IMR-90 (cell line): Measurements from ENCODE around the gene ERG. TPM values are rescaled to one million over a fixed set of nuclear protein-coding genes. Genes with fewer than 3 reads are reported as not detected.

Experiments used
- ATAC-seq: fragments of 200-7000 bp; cut with Tn5 transposase; 2 replicates; pipeline ENCODE4 v1.9.1; 2020; ENCODE audit warnings: low read depth, mild to moderate bottlenecking, moderate library complexity
- BruUV-seq: library from RNA; stranded (reverse); fragments of 400-500 nt; replicated peaks from 2 replicates; lab custom pipeline; 2021; lab: Mats Ljungman, UMichigan
- CTCF ChIA-PET: fragments of 300-600 bp; formaldehyde crosslinking; extraction: SDS; loops from one replicate; lab custom pipeline; 2021; ENCODE audit warnings: antibody characterized with exemption; lab: Yijun Ruan, JAX
- POLR2A ChIA-PET: fragments of 300-600 bp; sonication (Branson Sonifier 250); formaldehyde crosslinking; loops from one replicate; lab custom pipeline; 2022; ENCODE audit warnings: antibody characterized with exemption; ENCODE audit not compliant: unreplicated experiment; lab: Charles Lee
- DNase-seq: peaks from one replicate; pipeline ENCODE4 v3.0.0; 2013
- H2AFZ ChIP-seq: replicated peaks from 2 replicates; pipeline ENCODE3; 2013; ENCODE audit warnings: low read length, mild to moderate bottlenecking; ENCODE audit not compliant: poor library complexity
- H2AK5ac ChIP-seq: 2 replicates; pipeline ENCODE4 v1.6.1; 2013; ENCODE audit warnings: low read depth, low read length, inconsistent platforms
- H2AK9ac ChIP-seq: replicated peaks from 2 replicates; pipeline ENCODE3; 2013; ENCODE audit warnings: mild to moderate bottlenecking, low read depth, low read length, moderate library complexity; ENCODE audit not compliant: poor library complexity
- H2BK120ac ChIP-seq: 2 replicates; pipeline ENCODE4 v1.6.1; 2013; ENCODE audit warnings: low read depth, low read length, inconsistent platforms
- H2BK15ac ChIP-seq: 3 replicates; pipeline ENCODE4 v1.6.1; 2013; ENCODE audit warnings: low read depth, low read length, inconsistent platforms
- H2BK20ac ChIP-seq: 2 replicates; pipeline ENCODE4 v1.6.1; 2013; ENCODE audit warnings: low read depth, mild to moderate bottlenecking, inconsistent platforms, low read length, moderate library complexity
- H2BK5ac ChIP-seq: 2 replicates; pipeline ENCODE4 v1.6.1; 2013; ENCODE audit warnings: mild to moderate bottlenecking, low read depth, low read length, inconsistent platforms; ENCODE audit not compliant: poor library complexity, severe bottlenecking
- H3K14ac ChIP-seq: replicated peaks from 2 replicates; pipeline ENCODE4 v1.6.1; 2013; ENCODE audit warnings: low read depth, low read length, inconsistent platforms
- H3K18ac ChIP-seq: 2 replicates; pipeline ENCODE4 v1.6.1; 2013; ENCODE audit warnings: low read depth, low read length, control low read depth
- H3K23ac ChIP-seq: 2 replicates; pipeline ENCODE4 v1.6.1; 2013; ENCODE audit warnings: low read depth, low read length, inconsistent platforms
- H3K27ac ChIP-seq: 2 replicates; pipeline ENCODE4 v1.5.1; 2013; ENCODE audit warnings: mild to moderate bottlenecking, control low read depth, low read length; ENCODE audit not compliant: insufficient read depth
- H3K27me3 ChIP-seq: 2 replicates; pipeline ENCODE4 v1.6.1; 2013; ENCODE audit warnings: low read length; ENCODE audit not compliant: control insufficient read depth, insufficient read depth
- H3K36me3 ChIP-seq: 2 replicates; pipeline ENCODE4 v1.6.1; 2013; ENCODE audit warnings: low read length, mixed read lengths; ENCODE audit not compliant: control insufficient read depth, insufficient read depth
- H3K4ac ChIP-seq: 2 replicates; pipeline ENCODE4 v1.6.1; 2013; ENCODE audit warnings: low read depth, low read length, inconsistent platforms
- H3K4me1 ChIP-seq: 2 replicates; pipeline ENCODE4 v1.6.1; 2013; ENCODE audit warnings: low read length, mixed read lengths; ENCODE audit not compliant: control insufficient read depth, insufficient read depth
- H3K4me2 ChIP-seq: 2 replicates; pipeline ENCODE4 v1.6.1; 2013; ENCODE audit warnings: low read depth, mild to moderate bottlenecking, control low read depth, low read length, moderate library complexity
- H3K4me3 ChIP-seq: 2 replicates; pipeline ENCODE4 v1.5.1; 2013; ENCODE audit warnings: low read depth, mild to moderate bottlenecking, control low read depth, low read length, moderate library complexity; ENCODE audit not compliant: insufficient read depth
- H3K56ac ChIP-seq: 2 replicates; pipeline ENCODE4 v1.6.1; 2013; ENCODE audit warnings: low read length, inconsistent platforms; ENCODE audit not compliant: insufficient read depth; ENCODE audit errors: extremely low read depth
- H3K79me1 ChIP-seq, 2 experiments: 2 replicates each; pipeline ENCODE4 v1.6.1; 2013; ENCODE audit warnings: low read length in 2 of 2, inconsistent platforms in 1 of 2, low read depth in 1 of 2
- H3K9ac ChIP-seq: 2 replicates; pipeline ENCODE4 v1.6.1; 2013; ENCODE audit warnings: low read depth, low read length, control low read depth
- H3K9me1 ChIP-seq: 2 replicates; pipeline ENCODE4 v1.6.1; 2013; ENCODE audit warnings: low read length, inconsistent platforms; ENCODE audit not compliant: insufficient read depth
- H3K9me3 ChIP-seq: 2 replicates; pipeline ENCODE4 v1.6.1; 2013; ENCODE audit warnings: low read length; ENCODE audit not compliant: control insufficient read depth, insufficient read depth
- H4K20me1 ChIP-seq: 2 replicates; pipeline ENCODE4 v1.6.1; 2013; ENCODE audit warnings: low read length, inconsistent platforms; ENCODE audit not compliant: insufficient read depth
- H4K5ac ChIP-seq: 2 replicates; pipeline ENCODE4 v1.6.1; 2013; ENCODE audit warnings: mild to moderate bottlenecking, low read depth, low read length, control low read depth
- H4K8ac ChIP-seq, 2 experiments: 2 replicates each; pipeline ENCODE4 v1.6.1; 2013; ENCODE audit warnings: low read depth in 2 of 2, low read length in 2 of 2, control low read depth in 1 of 2, inconsistent platforms in 1 of 2
- H4K91ac ChIP-seq: 2 replicates; pipeline ENCODE4 v1.6.1; 2013; ENCODE audit warnings: low read depth, low read length, inconsistent platforms; ENCODE audit not compliant: insufficient read depth
- BHLHE40 ChIP-seq: fragments of 150-350 bp; IDR thresholded peaks from 2 replicates; pipeline ENCODE4 v1.6.1; 2016; ENCODE audit warnings: mild to moderate bottlenecking, low read depth, low read length
- CHD1 ChIP-seq: IDR thresholded peaks from 2 replicates; pipeline ENCODE4 v1.6.1; 2012; ENCODE audit warnings: low read depth, low read length, improper control_type of control experiment
- CTCF ChIP-seq: conservative IDR thresholded peaks from 2 replicates; pipeline ENCODE4 v1.5.1; 2012; ENCODE audit warnings: mild to moderate bottlenecking, low read depth, low read length, improper control_type of control experiment
- ELK1 ChIP-seq: fragments of 150-350 bp; IDR thresholded peaks from 2 replicates; pipeline ENCODE4 v1.6.1; 2016; ENCODE audit warnings: low read depth, mild to moderate bottlenecking, low read length, moderate library complexity, borderline replicate concordance
- FOS ChIP-seq: fragments of 150-350 bp; IDR thresholded peaks from 2 replicates; pipeline ENCODE4 v1.6.1; 2016; ENCODE audit warnings: low read depth, low read length
- MAFK ChIP-seq: IDR thresholded peaks from 2 replicates; pipeline ENCODE4 v1.6.1; 2012; ENCODE audit warnings: low read depth, low read length, improper control_type of control experiment
- MAZ ChIP-seq: IDR thresholded peaks from 2 replicates; pipeline ENCODE4 v1.6.1; 2012; ENCODE audit warnings: low read depth, mild to moderate bottlenecking, low read length, improper control_type of control experiment, moderate library complexity, borderline replicate concordance
- MXI1 ChIP-seq: IDR thresholded peaks from 2 replicates; pipeline ENCODE4 v1.6.1; 2012; ENCODE audit warnings: low read depth, mild to moderate bottlenecking, low read length, moderate library complexity, borderline replicate concordance
- NFE2L2 ChIP-seq: fragments of 150-350 bp; IDR thresholded peaks from 2 replicates; pipeline ENCODE4 v1.6.1; 2016; ENCODE audit warnings: low read depth, mild to moderate bottlenecking, low read length
- POLR2A ChIP-seq: IDR thresholded peaks from 2 replicates; pipeline ENCODE4 v1.6.1; 2012; ENCODE audit warnings: mild to moderate bottlenecking, low read depth, low read length
- RAD21 ChIP-seq: IDR thresholded peaks from 2 replicates; pipeline ENCODE4 v1.6.1; 2012; ENCODE audit warnings: low read length, improper control_type of control experiment
- RCOR1 ChIP-seq: IDR thresholded peaks from 2 replicates; pipeline ENCODE4 v1.6.1; 2012; ENCODE audit warnings: mild to moderate bottlenecking, low read length, improper control_type of control experiment; ENCODE audit not compliant: insufficient replicate concordance
- RFX5 ChIP-seq: IDR thresholded peaks from 2 replicates; pipeline ENCODE4 v1.8.0; 2012; ENCODE audit warnings: low read depth, mild to moderate bottlenecking, low read length, moderate library complexity
- SMC3 ChIP-seq: fragments of 150-350 bp; IDR thresholded peaks from 2 replicates; pipeline ENCODE4 v1.6.1; 2016; ENCODE audit warnings: low read depth, mild to moderate bottlenecking, antibody characterized with exemption, low read length, moderate library complexity
- USF2 ChIP-seq: fragments of 150-350 bp; IDR thresholded peaks from 2 replicates; pipeline ENCODE4 v1.6.1; 2017; ENCODE audit warnings: mild to moderate bottlenecking, antibody characterized with exemption, low read length, low read depth
- WGBS, 2 experiments: methylation state at CpG; one replicate each; pipeline versions ENCODE4 v1.1.5 to v1.1.7; 2013; ENCODE audit warnings: missing lambda C conversion rate in 2 of 2; ENCODE audit not compliant: insufficient read length in 1 of 2; ENCODE audit errors: extremely low coverage in 2 of 2; 5-methylcytosine and 5-hydroxymethylcytosine counted together
- dilution Hi-C: fragments of 300-500 bp; cut with HindIII; formaldehyde crosslinking; loops from one replicate; pipeline ENCODE4 v1.14.3; 2018; ENCODE audit warnings: low sequenced_read_pairs; ENCODE audit not compliant: unreplicated experiment
- in situ Hi-C: fragments of 300-500 bp; cut with MboI; formaldehyde crosslinking; loops from 3 replicates; pipeline ENCODE4 v1.14.3; 2019; ENCODE audit warnings: low sequenced_read_pairs, inconsistent platforms, mixed read lengths
- intact Hi-C: fragments of 100-400 bp; cut with micrococcal nuclease; formaldehyde crosslinking; loops from 2 replicates; pipeline ENCODE4 v1.10.0; 2022
- polyA plus RNA-seq, 3 experiments: library from polyadenylated mRNA; depleted of rRNA; stranded (reverse); fragments of >200 nt; gene quantifications; 2 replicates each; pipeline ENCODE4 v1.2.3, GENCODE V29; 2012; ENCODE audit warnings: low replicate concordance in 1 of 3
- total RNA-seq: library from RNA; depleted of rRNA; stranded (reverse); fragments of >200 nt; gene quantifications from 2 replicates; pipeline ENCODE4 v1.2.3, GENCODE V29; 2012

ERG gene
- total and polyA plus RNA-seq, 2 of the 4 experiments (the other 2 are of a cell fraction), result not detected

GRCh38 chr21:38355353-38355752, 142.9 kb downstream of the ERG start:
- ATAC-seq, result no peak
- H3K4me3 ChIP-seq, result no peak overlapping the region
- H3K23ac ChIP-seq, result no peak overlapping the region
- dilution Hi-C loops (loop anchor here (25.0 kb wide), 1 partner anchor 143 kb away; no protein-coding TSS in a partner anchor), intact Hi-C loops (loop anchor here (5.0 kb wide), 2 partner anchors 773 to 782 kb away; no protein-coding TSS in a partner anchor), in situ Hi-C loops (loop anchor here (25.0 kb wide), 1 partner anchor 418 kb away; no protein-coding TSS in a partner anchor)
- ChIA-PET POLR2A (interaction anchor here (0.6 kb wide), 1 partner anchor 390 kb away, joined by 3 read pairs; no protein-coding TSS in a partner anchor), CTCF (interaction anchor here (0.5 to 2.5 kb wide), 8 partner anchors 38 to 783 kb away, joined by 3 to 8 read pairs (median 3); no protein-coding TSS in a partner anchor)
- H2AK9ac ChIP-seq, result no peak overlapping the region
- H3K4me1 ChIP-seq, result peaks cover 14% of the 10 kb centered on the region
- H3K9me1 ChIP-seq, result peaks cover 6% of the 10 kb centered on the region; the same call in 1 of the 2 replicates
- H4K20me1 ChIP-seq, result no peaks in the 10 kb centered on the region
- no peaks in the 10 kb centered on the region for H3K36me3 ChIP-seq
- H4K91ac ChIP-seq, result 0 out of 2 replicates have a peak overlapping the region, but pooled peaks have one; percentile 5
- no peak overlapping the region for H3K56ac ChIP-seq
- peaks cover 0 to 5% of the 10 kb centered on the region in 2 experiments; a peak in 1 of 4 replicates for H3K79me1 ChIP-seq
- H3K9me3 ChIP-seq, result no peaks in the 10 kb centered on the region
- H2AK5ac ChIP-seq, result peak overlapping the region; percentile 27
- DNase-seq, result no peak
- H3K4me2 ChIP-seq, result no peak overlapping the region
- H4K5ac ChIP-seq, result no peak overlapping the region
- no peak overlapping the region for H3K14ac ChIP-seq
- no peak overlapping the region for H3K9ac ChIP-seq
- H3K27ac ChIP-seq, result no peak overlapping the region
- 0 out of 2 replicates have a peak overlapping the region, but pooled peaks have one; percentile 22 for H3K4ac ChIP-seq
- H2BK5ac ChIP-seq, result no peak overlapping the region
- 0 out of 2 replicates have a peak overlapping the region, but pooled peaks have one; percentile 9 for H2BK120ac ChIP-seq
- no peak overlapping the region for H4K8ac ChIP-seq
- no peak overlapping the region for H2BK15ac ChIP-seq
- 100% methylated on average over 1 of the region's 4 CpGs; no CpG with 5 or more reads in 1 of the 2 experiments for WGBS, 2 experiments
- peaks cover 10% of the 10 kb centered on the region; the same call in 1 of the 2 replicates for H3K27me3 ChIP-seq
- no peak overlapping the region for H3K18ac ChIP-seq
- BruUV-seq, result no TSS peak
- H2BK20ac ChIP-seq, result peak overlapping the region; percentile 10; the same call in 1 of the 2 replicates
- no peak overlapping the region for H2AFZ ChIP-seq
- TF ChIP-seq BHLHE40, result no peak
- TF ChIP-seq RCOR1, result no peak
- TF ChIP-seq MAFK, result no peak
- TF ChIP-seq CHD1, result no peak
- TF ChIP-seq MAZ, result no peak
- no peak for TF ChIP-seq FOS
- no peak for TF ChIP-seq ELK1
- TF ChIP-seq MXI1, result no peak
- TF ChIP-seq SMC3, result no peak
- no peak for TF ChIP-seq NFE2L2
- no peak for TF ChIP-seq CTCF
- TF ChIP-seq RAD21, result no peak
- TF ChIP-seq RFX5, result no peak
- TF ChIP-seq USF2, result no peak
- TF ChIP-seq POLR2A, result no peak
